ENCODE results near the gene HDHD2. TPM values are rescaled to one million over a fixed set of nuclear protein-coding genes. Genes with fewer than 3 reads are reported as not detected.

HDHD2 gene
- total and polyA plus RNA-seq, 2 donors (not counting 1 experiment from before 2014, with no cell fraction given): 14.2 to 15.0 TPM

DNA sequence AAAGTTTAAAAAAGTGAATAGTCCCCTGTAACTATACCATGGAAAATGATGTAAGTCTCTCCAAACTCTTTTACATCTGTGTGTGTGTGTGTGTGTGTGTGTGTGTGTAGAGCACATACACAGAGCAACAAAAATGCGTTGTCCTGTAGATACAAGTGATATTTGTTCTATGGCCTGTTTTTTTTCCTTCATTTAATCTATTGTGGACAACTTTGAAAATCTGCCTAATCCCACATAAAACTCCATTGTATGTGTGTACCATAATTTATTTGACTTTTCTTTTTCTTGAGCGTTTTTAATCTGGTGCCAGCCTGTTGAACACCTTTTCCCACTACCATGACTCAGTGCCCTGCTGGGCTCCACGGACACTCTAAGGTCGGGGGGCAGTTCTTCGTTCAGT lies 62.6 kb downstream of the HDHD2 start:
- H3K4me1 ChIP-seq (ENCODE audit: control insufficient read depth, extremely low read depth, insufficient read depth, low read length): no peaks in the 10 kb centered on the region
- no peak overlapping the region for H3K9ac ChIP-seq (ENCODE audit: insufficient read depth, low read length)
- no peak for DNase-seq (ENCODE audit: low read depth in 2 of 2)
- no peaks in the 10 kb centered on the region for H3K36me3 ChIP-seq (ENCODE audit: control insufficient read depth, insufficient read depth, low read length)
- H3K27me3 ChIP-seq (ENCODE audit: control insufficient read depth, insufficient read depth, low read length): no peaks in the 10 kb centered on the region
- no peak overlapping the region for H2AFZ ChIP-seq (ENCODE audit: low read length)
- no peaks in the 10 kb centered on the region for H3K9me3 ChIP-seq (ENCODE audit: control insufficient read depth, insufficient read depth, low read depth, low read length)
- no peaks in the 10 kb centered on the region for H4K20me1 ChIP-seq (ENCODE audit: control insufficient read depth, extremely low read depth, insufficient read depth, low read length)
- H3K79me2 ChIP-seq (ENCODE audit: control insufficient read depth, insufficient read depth, low read length): no peaks in the 10 kb centered on the region
- no peak overlapping the region for H3K27ac ChIP-seq (ENCODE audit: insufficient read depth, low read length)
- no peak overlapping the region for H3K4me3 ChIP-seq (replicated peaks in 1 of 4; ENCODE audit: control extremely low read depth in 1 of 4, insufficient read depth in 1 of 4, low read depth in 3 of 4, low read length in 4 of 4)
- H3K4me2 ChIP-seq (ENCODE audit: extremely low read depth, insufficient read depth, low read length): no peak overlapping the region
- TF ChIP-seq, protein P1, sequence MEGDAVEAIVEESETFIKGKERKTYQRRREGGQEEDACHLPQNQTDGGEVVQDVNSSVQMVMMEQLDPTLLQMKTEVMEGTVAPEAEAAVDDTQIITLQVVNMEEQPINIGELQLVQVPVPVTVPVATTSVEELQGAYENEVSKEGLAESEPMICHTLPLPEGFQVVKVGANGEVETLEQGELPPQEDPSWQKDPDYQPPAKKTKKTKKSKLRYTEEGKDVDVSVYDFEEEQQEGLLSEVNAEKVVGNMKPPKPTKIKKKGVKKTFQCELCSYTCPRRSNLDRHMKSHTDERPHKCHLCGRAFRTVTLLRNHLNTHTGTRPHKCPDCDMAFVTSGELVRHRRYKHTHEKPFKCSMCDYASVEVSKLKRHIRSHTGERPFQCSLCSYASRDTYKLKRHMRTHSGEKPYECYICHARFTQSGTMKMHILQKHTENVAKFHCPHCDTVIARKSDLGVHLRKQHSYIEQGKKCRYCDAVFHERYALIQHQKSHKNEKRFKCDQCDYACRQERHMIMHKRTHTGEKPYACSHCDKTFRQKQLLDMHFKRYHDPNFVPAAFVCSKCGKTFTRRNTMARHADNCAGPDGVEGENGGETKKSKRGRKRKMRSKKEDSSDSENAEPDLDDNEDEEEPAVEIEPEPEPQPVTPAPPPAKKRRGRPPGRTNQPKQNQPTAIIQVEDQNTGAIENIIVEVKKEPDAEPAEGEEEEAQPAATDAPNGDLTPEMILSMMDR (conservative IDR thresholded peaks at IDR 0.05 in 1 of 2, IDR thresholded peaks at IDR 0.05 in 1 of 2; ENCODE audit: low read depth in 1 of 2, low read length in 2 of 2): no peak
- TF ChIP-seq EZH2 (IDR thresholded peaks at IDR 0.05; ENCODE audit: low read length, missing control alignments): no peak

DNA sequence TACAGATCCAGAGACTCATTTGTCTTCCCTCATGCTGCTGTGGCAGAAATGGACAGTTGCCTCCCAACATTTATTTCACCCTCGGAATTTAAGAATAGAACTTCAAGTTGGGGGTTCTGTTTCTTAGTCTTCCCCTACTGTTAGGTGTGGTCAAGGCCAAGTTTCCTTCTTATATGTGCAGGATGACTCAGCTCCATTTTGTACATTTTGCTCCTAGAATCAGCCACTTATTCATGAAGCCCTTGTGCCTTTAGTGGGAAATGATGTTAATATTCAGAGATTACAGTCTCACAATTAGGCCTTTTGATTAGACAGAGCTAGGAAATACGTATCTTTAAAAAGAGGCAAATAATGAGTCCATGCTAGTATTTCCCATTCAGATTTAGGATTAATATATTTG lies 68.7 kb downstream of the HDHD2 start:
- no peaks in the 10 kb centered on the region for H4K20me1 ChIP-seq (ENCODE audit: control insufficient read depth, extremely low read depth, insufficient read depth, low read length)
- DNase-seq (ENCODE audit: low read depth in 2 of 2): peak; percentile 1 to 6
- H3K4me2 ChIP-seq (ENCODE audit: extremely low read depth, insufficient read depth, low read length): no peak overlapping the region
- H2AFZ ChIP-seq (ENCODE audit: low read length): no peak overlapping the region
- H3K27ac ChIP-seq (ENCODE audit: insufficient read depth, low read length): no peak overlapping the region
- H3K36me3 ChIP-seq (ENCODE audit: control insufficient read depth, insufficient read depth, low read length): no peaks in the 10 kb centered on the region
- H3K79me2 ChIP-seq (ENCODE audit: control insufficient read depth, insufficient read depth, low read length): no peaks in the 10 kb centered on the region
- H3K4me1 ChIP-seq (ENCODE audit: control insufficient read depth, extremely low read depth, insufficient read depth, low read length): no peaks in the 10 kb centered on the region
- no peak for TF ChIP-seq EZH2 (IDR thresholded peaks at IDR 0.05; ENCODE audit: low read length, missing control alignments)
- TF ChIP-seq, protein P1 (conservative IDR thresholded peaks at IDR 0.05 in 1 of 2, IDR thresholded peaks at IDR 0.05 in 1 of 2; ENCODE audit: low read depth in 1 of 2, low read length in 2 of 2): no peak
- H3K9ac ChIP-seq (ENCODE audit: insufficient read depth, low read length): no peak overlapping the region
- no peaks in the 10 kb centered on the region for H3K27me3 ChIP-seq (ENCODE audit: control insufficient read depth, insufficient read depth, low read length)
- H3K4me3 ChIP-seq (replicated peaks in 1 of 4; ENCODE audit: control extremely low read depth in 1 of 4, insufficient read depth in 1 of 4, low read depth in 3 of 4, low read length in 4 of 4): no peak overlapping the region
- H3K9me3 ChIP-seq (ENCODE audit: control insufficient read depth, insufficient read depth, low read depth, low read length): no peaks in the 10 kb centered on the region

DNA sequence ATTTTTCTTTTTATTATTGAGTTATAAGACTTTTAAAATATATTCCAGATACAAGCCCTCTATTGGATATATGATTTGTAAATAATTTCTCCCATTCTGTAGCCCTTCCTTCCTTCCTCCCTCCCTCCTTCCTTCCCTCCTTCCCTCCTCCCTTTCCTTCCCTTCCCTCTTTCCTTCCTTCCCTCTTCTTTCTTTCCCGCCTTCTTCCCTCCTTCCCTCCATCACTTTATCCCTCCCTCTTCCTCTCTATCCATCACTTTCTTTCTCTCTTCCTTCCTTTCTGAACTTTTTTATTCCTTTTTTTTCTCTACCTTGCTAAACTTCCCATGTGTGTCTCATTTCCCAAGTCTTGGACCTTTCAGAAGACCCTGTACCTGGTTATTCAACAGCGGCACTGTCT lies 69.4 kb downstream of the HDHD2 start:
- no peaks in the 10 kb centered on the region for H4K20me1 ChIP-seq (ENCODE audit: control insufficient read depth, extremely low read depth, insufficient read depth, low read length)
- no peaks in the 10 kb centered on the region for H3K9me3 ChIP-seq (ENCODE audit: control insufficient read depth, insufficient read depth, low read depth, low read length)
- no peak for DNase-seq (ENCODE audit: low read depth in 2 of 2)
- H3K27me3 ChIP-seq (ENCODE audit: control insufficient read depth, insufficient read depth, low read length): no peaks in the 10 kb centered on the region
- H3K4me3 ChIP-seq (replicated peaks in 1 of 4; ENCODE audit: control extremely low read depth in 1 of 4, insufficient read depth in 1 of 4, low read depth in 3 of 4, low read length in 4 of 4): no peak overlapping the region
- H3K9ac ChIP-seq (ENCODE audit: insufficient read depth, low read length): no peak overlapping the region
- H3K4me2 ChIP-seq (ENCODE audit: extremely low read depth, insufficient read depth, low read length): no peak overlapping the region
- H3K36me3 ChIP-seq (ENCODE audit: control insufficient read depth, insufficient read depth, low read length): no peaks in the 10 kb centered on the region
- no peak overlapping the region for H3K27ac ChIP-seq (ENCODE audit: insufficient read depth, low read length)
- no peaks in the 10 kb centered on the region for H3K4me1 ChIP-seq (ENCODE audit: control insufficient read depth, extremely low read depth, insufficient read depth, low read length)
- TF ChIP-seq, protein P1 (conservative IDR thresholded peaks at IDR 0.05 in 1 of 2, IDR thresholded peaks at IDR 0.05 in 1 of 2; ENCODE audit: low read depth in 1 of 2, low read length in 2 of 2): no peak
- no peak for TF ChIP-seq EZH2 (IDR thresholded peaks at IDR 0.05; ENCODE audit: low read length, missing control alignments)
- H2AFZ ChIP-seq (ENCODE audit: low read length): no peak overlapping the region
- no peaks in the 10 kb centered on the region for H3K79me2 ChIP-seq (ENCODE audit: control insufficient read depth, insufficient read depth, low read length)
